HG02623 (cell line): ENCODE data around the gene CCDC102B.
A peak's percentile ranks its signal among the peaks of the same experiment; 100 is the strongest.
"Not testable (repeated sequence)": the region's sequence is repeated elsewhere in the genome, so short reads cannot be mapped to it uniquely, and the experiment has no call there.

Experiments used
- ATAC-seq: cut with Tn5 transposase; IDR thresholded peaks from one replicate; pipeline ENCODE4 v1.9.1; 2021; ENCODE audit warnings: moderate library complexity; ENCODE audit not compliant: unreplicated experiment

The CCDC102B gene

GRCh38 chr18:68897286-68897685, 99.4 kb downstream of the CCDC102B start:
- ATAC-seq: no peak

GRCh38 chr18:68909579-68909978, 111.7 kb downstream of the CCDC102B start:
- no peak for ATAC-seq

- no peak for ATAC-seq
These were observed 117.2 kb downstream of the CCDC102B start for GRCh38 chr18:68915061-68915460.

GRCh38 chr18:68916734-68917133, 118.9 kb downstream of the CCDC102B start:
- no peak for ATAC-seq

- ATAC-seq: no peak
These were observed 120.3 kb downstream of the CCDC102B start for GRCh38 chr18:68918216-68918615.

- no peak for ATAC-seq
These were observed 122.0 kb downstream of the CCDC102B start for GRCh38 chr18:68919900-68920299.

GRCh38 chr18:68922392-68922791, 124.5 kb downstream of the CCDC102B start:
- no peak for ATAC-seq

GRCh38 chr18:68925268-68925667, 127.4 kb downstream of the CCDC102B start:
- peak; percentile 69 for ATAC-seq

- ATAC-seq: no peak
These were observed 131.1 kb downstream of the CCDC102B start for GRCh38 chr18:68928762-68929675.

- ATAC-seq: no peak
These were observed 137.8 kb downstream of the CCDC102B start for GRCh38 chr18:68935686-68936085.

GRCh38 chr18:68937029-68937599, 139.2 kb downstream of the CCDC102B start:
- ATAC-seq: peak; percentile 49

GRCh38 chr18:68940039-68940438, 142.2 kb downstream of the CCDC102B start:
- ATAC-seq: no peak

GRCh38 chr18:68940754-68941153, 142.9 kb downstream of the CCDC102B start:
- no peak for ATAC-seq

- no peak for ATAC-seq
These were observed 144.3 kb downstream of the CCDC102B start for GRCh38 chr18:68942230-68942629.

GRCh38 chr18:68943861-68944260, 146.0 kb downstream of the CCDC102B start:
- ATAC-seq: not testable (repeated sequence)

- ATAC-seq: no peak
These were observed 146.4 kb downstream of the CCDC102B start for GRCh38 chr18:68944330-68944729.

- ATAC-seq: no peak
These were observed 146.9 kb downstream of the CCDC102B start for GRCh38 chr18:68944826-68945225.

GRCh38 chr18:68948622-68949021, 150.7 kb downstream of the CCDC102B start:
- ATAC-seq: no peak

GRCh38 chr18:68954738-68955137, 156.9 kb downstream of the CCDC102B start:
- ATAC-seq: no peak

GRCh38 chr18:68956650-68957049, 158.8 kb downstream of the CCDC102B start:
- ATAC-seq: no peak

GRCh38 chr18:68960355-68960754, 162.5 kb downstream of the CCDC102B start:
- no peak for ATAC-seq

GRCh38 chr18:68962623-68963022, 164.7 kb downstream of the CCDC102B start:
- ATAC-seq: no peak
